ENCODE results near the gene FHIT. TPM values are rescaled to one million over a fixed set of nuclear protein-coding genes. Genes with fewer than 3 reads are reported as not detected.

The FHIT gene
- total RNA-seq, 2 donors from 2014 or later = 2.9 to 12.2 TPM

- no peak for ATAC-seq (replicated peaks)
- Mint-ChIP-seq H3K27ac (no peak overlapping the region), H3K9me3 (no peaks in the 10 kb centered on the region), H3K4me1 (no peaks in the 10 kb centered on the region), H3K4me3 (no peak overlapping the region), H3K36me3 (ENCODE audit: low read depth) (no peaks in the 10 kb centered on the region), H3K27me3 (peaks cover 5% of the 10 kb centered on the region)
Observed at GRCh38 chr3:60395173-60395762, 856.0 kb downstream of the FHIT start.

DNA sequence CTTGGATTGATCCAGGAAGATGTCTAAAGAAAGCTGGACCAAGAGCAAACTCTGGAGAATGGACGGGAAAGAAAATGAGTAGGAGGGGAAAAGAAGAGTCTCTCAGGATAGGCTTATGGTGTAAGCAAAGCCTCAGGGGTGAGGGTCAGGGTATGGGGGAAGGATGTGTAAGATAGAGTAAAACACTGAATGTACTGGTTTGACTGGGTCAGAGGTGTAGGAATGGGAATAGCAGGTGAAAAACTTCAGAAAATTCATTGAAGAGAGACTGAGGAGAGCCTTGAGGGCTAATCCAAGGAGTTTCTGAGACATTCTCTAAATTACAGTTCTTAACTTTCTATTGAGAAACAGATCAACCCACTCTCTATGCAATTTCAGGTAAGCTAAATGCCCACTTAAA lies 857.3 kb downstream of the FHIT start:
- H3K9me3 Mint-ChIP-seq = no peaks in the 10 kb centered on the region
- H3K36me3 Mint-ChIP-seq (ENCODE audit: low read depth) = no peaks in the 10 kb centered on the region
- peaks cover 5% of the 10 kb centered on the region for H3K27me3 Mint-ChIP-seq
- H3K4me1 Mint-ChIP-seq = no peaks in the 10 kb centered on the region
- H3K4me3 Mint-ChIP-seq = no peak overlapping the region
- H3K27ac Mint-ChIP-seq = no peak overlapping the region
- ATAC-seq (replicated peaks) = no peak

DNA sequence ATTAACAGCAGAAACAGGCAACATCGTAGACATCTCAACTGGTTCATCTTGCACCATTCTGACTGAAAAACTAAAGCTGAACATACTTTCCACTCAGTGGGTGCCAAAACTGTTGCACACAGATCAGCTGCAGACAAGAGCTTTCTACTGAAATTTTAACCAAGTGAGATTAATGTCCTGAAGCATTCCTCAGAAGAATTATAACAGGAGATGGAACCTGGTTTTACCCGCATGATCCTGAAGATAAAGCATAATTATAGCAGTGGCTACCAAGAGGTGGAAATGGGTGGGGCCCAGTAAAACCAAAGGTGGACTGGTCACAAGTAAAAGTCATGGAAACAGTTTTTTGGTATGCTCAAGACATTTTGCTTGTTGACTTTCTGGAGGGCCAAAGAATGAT lies 858.8 kb downstream of the FHIT start:
- no peak for ATAC-seq (replicated peaks)
- Mint-ChIP-seq H3K27me3 (no peaks in the 10 kb centered on the region), H3K27ac (no peak overlapping the region), H3K9me3 (no peaks in the 10 kb centered on the region), H3K4me1 (no peaks in the 10 kb centered on the region), H3K36me3 (ENCODE audit: low read depth) (no peaks in the 10 kb centered on the region), H3K4me3 (no peak overlapping the region)

DNA sequence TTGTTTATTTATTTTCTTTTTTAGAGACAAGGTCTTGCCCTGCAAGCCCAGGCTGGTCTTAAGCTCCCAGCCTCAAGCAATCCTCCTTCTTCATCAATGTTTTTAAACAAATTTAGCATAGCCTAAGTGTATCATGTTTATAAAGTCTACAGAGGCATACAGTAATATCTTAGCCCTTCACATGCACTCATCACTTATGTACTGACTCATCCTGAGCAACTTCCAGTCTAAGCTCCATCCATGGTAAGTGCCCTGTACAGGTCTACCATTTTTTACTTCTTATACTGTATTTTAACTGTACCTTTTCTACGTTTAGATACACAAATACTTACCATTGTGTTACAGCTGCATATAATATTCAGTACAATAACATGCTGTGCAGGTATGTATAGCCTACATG lies 860.0 kb downstream of the FHIT start:
- H3K4me1 Mint-ChIP-seq = no peaks in the 10 kb centered on the region
- H3K27me3 Mint-ChIP-seq = no peaks in the 10 kb centered on the region
- no peak for ATAC-seq (replicated peaks)
- H3K36me3 Mint-ChIP-seq (ENCODE audit: low read depth) = no peaks in the 10 kb centered on the region
- no peak overlapping the region for H3K27ac Mint-ChIP-seq
- H3K9me3 Mint-ChIP-seq = no peaks in the 10 kb centered on the region
- H3K4me3 Mint-ChIP-seq = no peak overlapping the region

- no peak for ATAC-seq (replicated peaks)
- H3K4me3 Mint-ChIP-seq = no peak overlapping the region
- H3K4me1 Mint-ChIP-seq = no peaks in the 10 kb centered on the region
- no peaks in the 10 kb centered on the region for H3K9me3 Mint-ChIP-seq
- H3K27me3 Mint-ChIP-seq = no peaks in the 10 kb centered on the region
- no peak overlapping the region for H3K27ac Mint-ChIP-seq
- H3K36me3 Mint-ChIP-seq (ENCODE audit: low read depth) = no peaks in the 10 kb centered on the region
Observed at GRCh38 chr3:60388731-60389130, 862.5 kb downstream of the FHIT start.

- no peak for ATAC-seq (replicated peaks)
- H3K4me1 Mint-ChIP-seq = no peaks in the 10 kb centered on the region
- H3K9me3 Mint-ChIP-seq = no peaks in the 10 kb centered on the region
- no peaks in the 10 kb centered on the region for H3K27me3 Mint-ChIP-seq
- H3K27ac Mint-ChIP-seq = no peak overlapping the region
- no peaks in the 10 kb centered on the region for H3K36me3 Mint-ChIP-seq (ENCODE audit: low read depth)
- no peak overlapping the region for H3K4me3 Mint-ChIP-seq
Observed at GRCh38 chr3:60386306-60386705, 864.9 kb downstream of the FHIT start.

DNA sequence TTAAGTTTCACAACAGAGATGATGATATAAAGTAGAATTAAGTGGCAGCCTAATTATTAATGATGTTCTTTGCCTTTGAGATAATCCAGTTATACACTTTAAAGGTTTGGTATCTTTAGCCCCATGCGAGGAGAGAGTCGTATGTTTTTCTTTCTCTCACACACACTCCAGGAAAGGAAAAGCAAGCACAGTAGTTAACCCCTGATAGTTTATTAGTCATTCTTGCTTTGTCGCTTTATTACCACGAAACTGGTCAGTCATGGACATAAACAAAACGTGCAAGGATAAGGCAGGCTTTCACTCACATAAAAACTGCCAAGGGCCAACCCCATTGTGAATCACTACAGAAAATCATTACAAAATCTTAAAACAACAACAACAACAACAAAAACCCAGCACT lies 866.9 kb downstream of the FHIT start:
- Mint-ChIP-seq H3K27ac (no peak overlapping the region), H3K9me3 (no peaks in the 10 kb centered on the region), H3K27me3 (no peaks in the 10 kb centered on the region), H3K4me3 (no peak overlapping the region), H3K4me1 (no peaks in the 10 kb centered on the region), H3K36me3 (ENCODE audit: low read depth) (no peaks in the 10 kb centered on the region)
- no peak for ATAC-seq (replicated peaks)

DNA sequence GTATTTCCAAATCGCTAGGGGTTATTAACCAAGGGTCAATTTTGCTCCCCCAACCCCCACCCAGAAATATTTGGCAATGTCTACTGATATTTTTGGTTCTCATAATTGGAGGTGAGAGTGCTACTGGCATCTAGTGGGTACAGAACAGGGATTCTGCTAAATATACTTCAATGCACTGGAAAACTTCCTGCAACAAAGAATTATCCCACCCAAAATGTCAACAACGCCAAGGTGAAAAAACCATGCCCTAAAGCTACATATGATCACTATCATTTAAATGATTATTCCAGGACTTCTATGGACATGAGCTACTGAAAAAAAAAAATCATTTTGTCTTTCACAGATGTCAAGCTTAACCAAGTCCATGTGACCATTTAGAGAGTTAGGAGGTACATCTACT lies 867.9 kb downstream of the FHIT start:
- Mint-ChIP-seq H3K36me3 (ENCODE audit: low read depth) (no peaks in the 10 kb centered on the region), H3K27ac (no peak overlapping the region), H3K4me3 (no peak overlapping the region), H3K4me1 (no peaks in the 10 kb centered on the region), H3K9me3 (no peaks in the 10 kb centered on the region), H3K27me3 (no peaks in the 10 kb centered on the region)
- ATAC-seq (replicated peaks) = no peak

DNA sequence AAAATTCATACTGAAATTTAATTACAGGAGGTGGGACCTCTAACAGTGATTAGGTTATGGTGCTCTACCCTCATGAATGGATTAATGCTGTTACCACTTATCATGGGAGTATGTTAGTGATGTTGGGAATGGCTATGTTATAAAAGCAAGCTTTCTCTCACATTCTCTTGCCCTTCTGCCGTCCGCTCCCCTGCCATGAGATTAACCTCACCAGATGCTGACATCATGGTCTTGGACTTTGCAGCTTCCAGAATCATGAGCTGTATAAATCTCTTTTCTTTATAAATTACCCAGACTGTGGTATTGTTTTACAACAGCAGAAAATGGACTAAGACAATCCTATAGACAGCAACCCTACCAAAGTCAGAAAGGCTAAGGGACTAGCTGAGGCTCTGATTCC lies 884.8 kb downstream of the FHIT start:
- no peaks in the 10 kb centered on the region for H3K36me3 Mint-ChIP-seq (ENCODE audit: low read depth)
- H3K4me1 Mint-ChIP-seq = no peaks in the 10 kb centered on the region
- H3K9me3 Mint-ChIP-seq = peaks cover 8% of the 10 kb centered on the region
- H3K4me3 Mint-ChIP-seq = no peak overlapping the region
- no peak overlapping the region for H3K27ac Mint-ChIP-seq
- no peak for ATAC-seq (replicated peaks)
- H3K27me3 Mint-ChIP-seq = peaks cover 7% of the 10 kb centered on the region

GRCh38 chr3:60365360-60365759 lies 885.9 kb downstream of the FHIT start:
- H3K9me3 Mint-ChIP-seq = peaks cover 3% of the 10 kb centered on the region
- no peak overlapping the region for H3K4me3 Mint-ChIP-seq
- H3K36me3 Mint-ChIP-seq (ENCODE audit: low read depth) = no peaks in the 10 kb centered on the region
- no peak overlapping the region for H3K27ac Mint-ChIP-seq
- peak; percentile 86 for ATAC-seq (replicated peaks)
- no peaks in the 10 kb centered on the region for H3K4me1 Mint-ChIP-seq
- peaks cover 10% of the 10 kb centered on the region for H3K27me3 Mint-ChIP-seq

- Mint-ChIP-seq H3K4me1 (no peaks in the 10 kb centered on the region), H3K27me3 (peaks cover 10% of the 10 kb centered on the region), H3K36me3 (ENCODE audit: low read depth) (no peaks in the 10 kb centered on the region), H3K27ac (no peak overlapping the region), H3K4me3 (no peak overlapping the region), H3K9me3 (peaks cover under 1% of the 10 kb centered on the region)
- no peak for ATAC-seq (replicated peaks)
Observed at GRCh38 chr3:60364475-60364874, 886.8 kb downstream of the FHIT start.

GRCh38 chr3:60363817-60364216 lies 887.4 kb downstream of the FHIT start:
- Mint-ChIP-seq H3K4me3 (no peak overlapping the region), H3K4me1 (no peaks in the 10 kb centered on the region), H3K27me3 (peaks cover 10% of the 10 kb centered on the region), H3K36me3 (ENCODE audit: low read depth) (no peaks in the 10 kb centered on the region), H3K9me3 (no peaks in the 10 kb centered on the region), H3K27ac (no peak overlapping the region)
- ATAC-seq (replicated peaks) = peak; percentile 47

GRCh38 chr3:60355825-60356224 lies 895.4 kb downstream of the FHIT start:
- H3K27me3 Mint-ChIP-seq = peaks cover 2% of the 10 kb centered on the region
- no peaks in the 10 kb centered on the region for H3K36me3 Mint-ChIP-seq (ENCODE audit: low read depth)
- H3K4me1 Mint-ChIP-seq = no peaks in the 10 kb centered on the region
- ATAC-seq (replicated peaks) = no peak
- no peak overlapping the region for H3K27ac Mint-ChIP-seq
- H3K9me3 Mint-ChIP-seq = no peaks in the 10 kb centered on the region
- no peak overlapping the region for H3K4me3 Mint-ChIP-seq

GRCh38 chr3:60351481-60351880 lies 899.8 kb downstream of the FHIT start:
- no peaks in the 10 kb centered on the region for H3K4me1 Mint-ChIP-seq

DNA sequence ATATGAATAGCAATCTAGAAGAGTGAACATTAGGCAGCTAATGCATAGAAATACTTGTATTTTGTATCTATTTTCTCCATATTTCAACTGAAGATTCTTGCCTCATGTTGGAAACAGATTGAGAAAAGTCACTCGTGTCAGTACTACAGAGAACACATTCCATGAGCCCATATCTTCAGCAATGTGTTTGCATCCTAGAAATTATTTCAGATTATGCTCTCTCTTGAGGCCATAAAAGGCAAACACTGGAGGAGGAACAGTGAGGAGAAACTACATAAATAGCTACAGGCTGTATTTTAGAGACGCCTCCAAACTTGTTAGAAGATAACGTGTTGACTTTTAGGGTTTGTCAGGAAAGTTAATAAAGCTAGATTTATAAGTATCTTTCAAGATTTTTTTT lies 906.9 kb downstream of the FHIT start:
- H3K9me3 Mint-ChIP-seq = no peaks in the 10 kb centered on the region
- H3K27me3 Mint-ChIP-seq = no peaks in the 10 kb centered on the region
- no peaks in the 10 kb centered on the region for H3K36me3 Mint-ChIP-seq (ENCODE audit: low read depth)
- H3K27ac Mint-ChIP-seq = no peak overlapping the region
- H3K4me1 Mint-ChIP-seq = no peaks in the 10 kb centered on the region
- ATAC-seq (replicated peaks) = no peak
- no peak overlapping the region for H3K4me3 Mint-ChIP-seq

More at GRCh38 chr3:60351481-60351880, 899.8 kb downstream of the FHIT start:
- no peaks in the 10 kb centered on the region for H3K9me3 Mint-ChIP-seq
- H3K27me3 Mint-ChIP-seq = no peaks in the 10 kb centered on the region
- no peak overlapping the region for H3K27ac Mint-ChIP-seq
- H3K4me3 Mint-ChIP-seq = no peak overlapping the region
- ATAC-seq (replicated peaks) = no peak
- no peaks in the 10 kb centered on the region for H3K36me3 Mint-ChIP-seq (ENCODE audit: low read depth)

- no peaks in the 10 kb centered on the region for H3K27me3 Mint-ChIP-seq
- H3K4me3 Mint-ChIP-seq = no peak overlapping the region
- no peak for ATAC-seq (replicated peaks)
- no peaks in the 10 kb centered on the region for H3K4me1 Mint-ChIP-seq
- H3K9me3 Mint-ChIP-seq = no peaks in the 10 kb centered on the region
- H3K27ac Mint-ChIP-seq = no peak overlapping the region
- H3K36me3 Mint-ChIP-seq (ENCODE audit: low read depth) = no peaks in the 10 kb centered on the region
Observed at GRCh38 chr3:60343831-60344230, 907.4 kb downstream of the FHIT start.
